Osteoblast (primary cell): ENCODE results near the gene EHMT2. TPM values are rescaled to one million over a fixed set of nuclear protein-coding genes. Genes with fewer than 3 reads are reported as not detected.

Experiments
- DNase-seq: peaks from one replicate; pipeline ENCODE4 v3.0.0; 2011; ENCODE audit warnings: low spot score, mixed read lengths; ENCODE audit not compliant: insufficient read length; ENCODE audit errors: missing footprints
- H2AFZ ChIP-seq: 2 replicates; pipeline ENCODE4 v1.6.0; 2011; ENCODE audit warnings: mild to moderate bottlenecking, low read length
- H3K27ac ChIP-seq: 2 replicates; pipeline ENCODE4 v1.5.1; 2011; ENCODE audit warnings: mild to moderate bottlenecking, low read depth, low read length, moderate library complexity
- H3K27me3 ChIP-seq: 2 replicates; pipeline ENCODE4 v1.6.0; 2012; ENCODE audit warnings: mild to moderate bottlenecking, control low read depth, inconsistent platforms, low read length, moderate library complexity; ENCODE audit not compliant: insufficient read depth
- H3K36me3 ChIP-seq: 2 replicates; pipeline ENCODE4 v1.5.1; 2011; ENCODE audit warnings: mild to moderate bottlenecking, low read length, control low read depth, moderate library complexity; ENCODE audit not compliant: insufficient read depth
- H3K4me1 ChIP-seq: 2 replicates; pipeline ENCODE4 v1.5.1; 2011; ENCODE audit warnings: mild to moderate bottlenecking, low read length, control low read depth, moderate library complexity; ENCODE audit not compliant: insufficient read depth
- H3K4me2 ChIP-seq: 2 replicates; pipeline ENCODE4 v1.6.0; 2011; ENCODE audit warnings: mild to moderate bottlenecking, low read length; ENCODE audit not compliant: insufficient read depth
- H3K4me3 ChIP-seq: fragments of 200-600 bp; sonication (generic); 3 replicates; pipeline ENCODE4 v1.5.1; 2012; ENCODE audit warnings: mild to moderate bottlenecking, low read length, inconsistent platforms; ENCODE audit not compliant: insufficient read depth
- H3K79me2 ChIP-seq: 2 replicates; pipeline ENCODE4 v1.6.0; 2012; ENCODE audit warnings: mild to moderate bottlenecking, low read length, control low read depth, inconsistent platforms; ENCODE audit not compliant: insufficient read depth
- H3K9me3 ChIP-seq: 2 replicates; pipeline ENCODE4 v1.5.1; 2011; ENCODE audit warnings: low read depth, low read length, control low read depth
- H4K20me1 ChIP-seq: 2 replicates; pipeline ENCODE4 v1.6.0; 2012; ENCODE audit warnings: mild to moderate bottlenecking, low read length, control low read depth; ENCODE audit not compliant: insufficient read depth
- CTCF ChIP-seq: IDR thresholded peaks from 2 replicates; pipeline ENCODE4 v1.5.1; 2011; ENCODE audit warnings: mild to moderate bottlenecking, low read depth, low read length, moderate library complexity; ENCODE audit errors: extremely low read depth
- total RNA-seq: library from RNA; depleted of rRNA; stranded (reverse); fragments of >200 nt; gene quantifications from 2 replicates; pipeline ENCODE4 v1.2.3, GENCODE V29; 2012

The EHMT2 gene
- total RNA-seq, 1 donor, result 40.9 TPM

GRCh38 chr6:31884528-31885035, 12.9 kb downstream of the EHMT2 start:
- Histone ChIP-seq H4K20me1 (no peaks in the 10 kb centered on the region), H3K79me2 (no peaks in the 10 kb centered on the region), H2AFZ (no peak overlapping the region), H3K9me3 (no peaks in the 10 kb centered on the region), H3K4me3 (no peak overlapping the region), H3K4me2 (no peak overlapping the region), H3K4me1 (no peaks in the 10 kb centered on the region), H3K27ac (no peak overlapping the region), H3K27me3 (no peaks in the 10 kb centered on the region), H3K36me3 (peaks cover 75% of the 10 kb centered on the region)
- DNase-seq, result peak; percentile 71
- TF ChIP-seq CTCF, result no peak

GRCh38 chr6:31883676-31884075, 13.8 kb downstream of the EHMT2 start:
- Histone ChIP-seq H3K36me3 (peaks cover 69% of the 10 kb centered on the region), H3K27me3 (no peaks in the 10 kb centered on the region), H3K4me3 (no peak overlapping the region), H3K4me2 (no peak overlapping the region), H4K20me1 (no peaks in the 10 kb centered on the region), H2AFZ (no peak overlapping the region), H3K9me3 (no peaks in the 10 kb centered on the region), H3K79me2 (no peaks in the 10 kb centered on the region), H3K4me1 (no peaks in the 10 kb centered on the region), H3K27ac (no peak overlapping the region)
- peak; percentile 25 for DNase-seq
- no peak for TF ChIP-seq CTCF

GRCh38 chr6:31882344-31882743, 15.2 kb downstream of the EHMT2 start:
- Histone ChIP-seq H2AFZ (no peak overlapping the region), H3K36me3 (peaks cover 58% of the 10 kb centered on the region), H3K79me2 (no peaks in the 10 kb centered on the region), H3K9me3 (no peaks in the 10 kb centered on the region), H3K4me3 (no peak overlapping the region), H3K4me1 (no peaks in the 10 kb centered on the region), H4K20me1 (no peaks in the 10 kb centered on the region), H3K27me3 (no peaks in the 10 kb centered on the region), H3K4me2 (no peak overlapping the region), H3K27ac (no peak overlapping the region)
- peak; percentile 90 for DNase-seq
- TF ChIP-seq CTCF, result no peak

GRCh38 chr6:31881136-31881859, 16.2 kb downstream of the EHMT2 start:
- Histone ChIP-seq H3K9me3 (no peaks in the 10 kb centered on the region), H3K4me1 (no peaks in the 10 kb centered on the region), H3K36me3 (peaks cover 49% of the 10 kb centered on the region), H4K20me1 (no peaks in the 10 kb centered on the region), H3K4me3 (no peak overlapping the region), H3K27ac (no peak overlapping the region), H2AFZ (no peak overlapping the region), H3K4me2 (no peak overlapping the region), H3K79me2 (no peaks in the 10 kb centered on the region), H3K27me3 (no peaks in the 10 kb centered on the region)
- TF ChIP-seq CTCF, result no peak
- peak; percentile 82 for DNase-seq
